Erythroblast (primary cell): ENCODE results near the gene TRPM5.

ENCODE experiments used
- DNase-seq, 2 experiments: peaks; one replicate each; lab custom pipeline; 2025; lab: John Stamatoyannopoulos, UW
- GATA1 ChIP-seq: IDR thresholded peaks from 2 replicates; pipeline ENCODE4 v1.6.1; 2011; ENCODE audit warnings: low read depth, mild to moderate bottlenecking, control low read depth, low read length, moderate library complexity
- POLR2A ChIP-seq: IDR thresholded peaks from 2 replicates; pipeline ENCODE4 v1.6.1; 2011; ENCODE audit warnings: mild to moderate bottlenecking, low read length

Gene TRPM5

GRCh38 chr11:2415171-2415570 lies 29.1 kb downstream of the TRPM5 start:
- TF ChIP-seq POLR2A (no peak), GATA1 (no peak)
- DNase-seq: no peak

GRCh38 chr11:2414616-2415015 lies 29.7 kb downstream of the TRPM5 start:
- DNase-seq: no peak
- no peak for TF ChIP-seq POLR2A

GRCh38 chr11:2413742-2414579 lies 30.4 kb downstream of the TRPM5 start:
- DNase-seq: no peak
- no peak for TF ChIP-seq GATA1
- TF ChIP-seq POLR2A: no peak

GRCh38 chr11:2412323-2412722 lies 32.0 kb downstream of the TRPM5 start:
- no peak for TF ChIP-seq POLR2A
- no peak for TF ChIP-seq GATA1
- DNase-seq: no peak

GRCh38 chr11:2411446-2412305 lies 32.6 kb downstream of the TRPM5 start:
- DNase-seq: no peak
- TF ChIP-seq GATA1 (no peak), POLR2A (no peak)

GRCh38 chr11:2410616-2411015 lies 33.7 kb downstream of the TRPM5 start:
- no peak for DNase-seq

GRCh38 chr11:2409611-2410468 lies 34.5 kb downstream of the TRPM5 start:
- DNase-seq: no peak
- TF ChIP-seq GATA1: no peak
- TF ChIP-seq POLR2A: no peak

More at GRCh38 chr11:2410616-2411015, 33.7 kb downstream of the TRPM5 start:
- TF ChIP-seq GATA1: no peak
- no peak for TF ChIP-seq POLR2A

- TF ChIP-seq GATA1 (no peak), POLR2A (no peak)
- DNase-seq: no peak
These were observed 35.2 kb downstream of the TRPM5 start for GRCh38 chr11:2409126-2409525.

- no peak for DNase-seq
- TF ChIP-seq POLR2A (no peak), GATA1 (no peak)
These were observed 35.6 kb downstream of the TRPM5 start for GRCh38 chr11:2408671-2409070.

- no peak for TF ChIP-seq GATA1
- TF ChIP-seq POLR2A: no peak
- no peak for DNase-seq
These were observed 37.4 kb downstream of the TRPM5 start for GRCh38 chr11:2406878-2407410.

GRCh38 chr11:2406451-2406850 lies 37.9 kb downstream of the TRPM5 start:
- DNase-seq: no peak
- TF ChIP-seq GATA1 (no peak), POLR2A (no peak)

- TF ChIP-seq POLR2A (no peak), GATA1 (no peak)
- no peak for DNase-seq
These were observed 39.5 kb downstream of the TRPM5 start for GRCh38 chr11:2404735-2405196.

GRCh38 chr11:2402890-2403645 lies 41.2 kb downstream of the TRPM5 start:
- no peak for DNase-seq
- TF ChIP-seq POLR2A: no peak
- TF ChIP-seq GATA1: no peak
